ENCODE data around the gene TRIM7. TPM values are rescaled to one million over a fixed set of nuclear protein-coding genes. Genes with fewer than 3 reads are reported as not detected.
A peak's percentile ranks its signal among the peaks of the same experiment; 100 is the strongest.

Gene TRIM7
- total and polyA plus RNA-seq, 9 of the 15 experiments (the other 6 are each of a cell fraction or from before 2014, with no cell fraction given), result 2.6 to 14.9 (median 8.9) TPM

GRCh38 chr5:181223729-181224389, 18.9 kb upstream of the TRIM7 start (continued):
- no peak for TF ChIP-seq HSF4 (CRISPR knock-in tag; IDR thresholded peaks at IDR 0.05; ENCODE audit: borderline replicate concordance)
- no peak for TF ChIP-seq MAFK (IDR thresholded peaks at IDR 0.05; ENCODE audit: low read length)
- TF ChIP-seq BCOR (IDR thresholded peaks at IDR 0.05), result 0 out of 2 replicates have a peak, but pooled peaks have one; percentile 31
- TF ChIP-seq ZNF449 (CRISPR knock-in tag; IDR thresholded peaks at IDR 0.05), result no peak
- TF ChIP-seq WHSC1 (IDR thresholded peaks at IDR 0.05; ENCODE audit: low read length), result no peak
- TF ChIP-seq ZNF354B (CRISPR knock-in tag; IDR thresholded peaks at IDR 0.05), result no peak
- TF ChIP-seq CBX5 (IDR thresholded peaks at IDR 0.05; ENCODE audit: borderline replicate concordance, low read depth), result no peak
- TF ChIP-seq, protein P1, sequence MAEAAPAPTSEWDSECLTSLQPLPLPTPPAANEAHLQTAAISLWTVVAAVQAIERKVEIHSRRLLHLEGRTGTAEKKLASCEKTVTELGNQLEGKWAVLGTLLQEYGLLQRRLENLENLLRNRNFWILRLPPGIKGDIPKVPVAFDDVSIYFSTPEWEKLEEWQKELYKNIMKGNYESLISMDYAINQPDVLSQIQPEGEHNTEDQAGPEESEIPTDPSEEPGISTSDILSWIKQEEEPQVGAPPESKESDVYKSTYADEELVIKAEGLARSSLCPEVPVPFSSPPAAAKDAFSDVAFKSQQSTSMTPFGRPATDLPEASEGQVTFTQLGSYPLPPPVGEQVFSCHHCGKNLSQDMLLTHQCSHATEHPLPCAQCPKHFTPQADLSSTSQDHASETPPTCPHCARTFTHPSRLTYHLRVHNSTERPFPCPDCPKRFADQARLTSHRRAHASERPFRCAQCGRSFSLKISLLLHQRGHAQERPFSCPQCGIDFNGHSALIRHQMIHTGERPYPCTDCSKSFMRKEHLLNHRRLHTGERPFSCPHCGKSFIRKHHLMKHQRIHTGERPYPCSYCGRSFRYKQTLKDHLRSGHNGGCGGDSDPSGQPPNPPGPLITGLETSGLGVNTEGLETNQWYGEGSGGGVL (CRISPR knock-in tag; IDR thresholded peaks at IDR 0.05), result no peak
- peak; percentile 27; the same call in 1 of the 2 replicates for TF ChIP-seq MXI1 (IDR thresholded peaks at IDR 0.05; ENCODE audit: low read depth, low read length)
- no peak for TF ChIP-seq FOXK2 (conservative IDR thresholded peaks at IDR 0.05 in 1 of 2, IDR thresholded peaks at IDR 0.05 in 1 of 2; ENCODE audit: low read depth in 2 of 2)
- no peak for TF ChIP-seq FOSL1 (tag; conservative IDR thresholded peaks at IDR 0.05)
- TF ChIP-seq, protein P2, sequence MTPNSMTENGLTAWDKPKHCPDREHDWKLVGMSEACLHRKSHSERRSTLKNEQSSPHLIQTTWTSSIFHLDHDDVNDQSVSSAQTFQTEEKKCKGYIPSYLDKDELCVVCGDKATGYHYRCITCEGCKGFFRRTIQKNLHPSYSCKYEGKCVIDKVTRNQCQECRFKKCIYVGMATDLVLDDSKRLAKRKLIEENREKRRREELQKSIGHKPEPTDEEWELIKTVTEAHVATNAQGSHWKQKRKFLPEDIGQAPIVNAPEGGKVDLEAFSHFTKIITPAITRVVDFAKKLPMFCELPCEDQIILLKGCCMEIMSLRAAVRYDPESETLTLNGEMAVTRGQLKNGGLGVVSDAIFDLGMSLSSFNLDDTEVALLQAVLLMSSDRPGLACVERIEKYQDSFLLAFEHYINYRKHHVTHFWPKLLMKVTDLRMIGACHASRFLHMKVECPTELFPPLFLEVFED (CRISPR knock-in tag; conservative IDR thresholded peaks at IDR 0.05), result peak; percentile 92
- TF ChIP-seq TEAD4 (IDR thresholded peaks at IDR 0.05; ENCODE audit: low read length), result no peak
- no peak for TF ChIP-seq TEAD4 (CRISPR knock-in tag; IDR thresholded peaks at IDR 0.05; ENCODE audit: borderline replicate concordance)
- TF ChIP-seq, protein P3, sequence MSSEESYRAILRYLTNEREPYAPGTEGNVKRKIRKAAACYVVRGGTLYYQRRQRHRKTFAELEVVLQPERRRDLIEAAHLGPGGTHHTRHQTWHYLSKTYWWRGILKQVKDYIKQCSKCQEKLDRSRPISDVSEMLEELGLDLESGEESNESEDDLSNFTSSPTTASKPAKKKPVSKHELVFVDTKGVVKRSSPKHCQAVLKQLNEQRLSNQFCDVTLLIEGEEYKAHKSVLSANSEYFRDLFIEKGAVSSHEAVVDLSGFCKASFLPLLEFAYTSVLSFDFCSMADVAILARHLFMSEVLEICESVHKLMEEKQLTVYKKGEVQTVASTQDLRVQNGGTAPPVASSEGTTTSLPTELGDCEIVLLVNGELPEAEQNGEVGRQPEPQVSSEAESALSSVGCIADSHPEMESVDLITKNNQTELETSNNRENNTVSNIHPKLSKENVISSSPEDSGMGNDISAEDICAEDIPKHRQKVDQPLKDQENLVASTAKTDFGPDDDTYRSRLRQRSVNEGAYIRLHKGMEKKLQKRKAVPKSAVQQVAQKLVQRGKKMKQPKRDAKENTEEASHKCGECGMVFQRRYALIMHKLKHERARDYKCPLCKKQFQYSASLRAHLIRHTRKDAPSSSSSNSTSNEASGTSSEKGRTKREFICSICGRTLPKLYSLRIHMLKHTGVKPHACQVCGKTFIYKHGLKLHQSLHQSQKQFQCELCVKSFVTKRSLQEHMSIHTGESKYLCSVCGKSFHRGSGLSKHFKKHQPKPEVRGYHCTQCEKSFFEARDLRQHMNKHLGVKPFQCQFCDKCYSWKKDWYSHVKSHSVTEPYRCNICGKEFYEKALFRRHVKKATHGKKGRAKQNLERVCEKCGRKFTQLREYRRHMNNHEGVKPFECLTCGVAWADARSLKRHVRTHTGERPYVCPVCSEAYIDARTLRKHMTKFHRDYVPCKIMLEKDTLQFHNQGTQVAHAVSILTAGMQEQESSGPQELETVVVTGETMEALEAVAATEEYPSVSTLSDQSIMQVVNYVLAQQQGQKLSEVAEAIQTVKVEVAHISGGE (CRISPR knock-in tag; IDR thresholded peaks at IDR 0.05), result peak in 1 of 3 experiments; percentile 3; a peak in 1 of 6 replicates
- TF ChIP-seq, protein P4, sequence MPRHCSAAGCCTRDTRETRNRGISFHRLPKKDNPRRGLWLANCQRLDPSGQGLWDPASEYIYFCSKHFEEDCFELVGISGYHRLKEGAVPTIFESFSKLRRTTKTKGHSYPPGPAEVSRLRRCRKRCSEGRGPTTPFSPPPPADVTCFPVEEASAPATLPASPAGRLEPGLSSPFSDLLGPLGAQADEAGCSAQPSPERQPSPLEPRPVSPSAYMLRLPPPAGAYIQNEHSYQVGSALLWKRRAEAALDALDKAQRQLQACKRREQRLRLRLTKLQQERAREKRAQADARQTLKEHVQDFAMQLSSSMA (CRISPR knock-in tag; IDR thresholded peaks at IDR 0.05), result no peak
- TF ChIP-seq RFX5 (IDR thresholded peaks at IDR 0.05; ENCODE audit: low read depth, low read length), result no peak
- TF ChIP-seq ZNF217 (CRISPR knock-in tag; IDR thresholded peaks at IDR 0.05), result no peak
- no peak for TF ChIP-seq ELF2 (CRISPR knock-in tag; IDR thresholded peaks at IDR 0.05)
- no peak for TF ChIP-seq MAFF (IDR thresholded peaks at IDR 0.05; ENCODE audit: low read length)
